H1 (cell line): Measurements from ENCODE around the gene NEK3.
"Not testable (repeated sequence)": the region's sequence is repeated elsewhere in the genome, so short reads cannot be mapped to it uniquely, and the experiment has no call there.

Experiments
- ATF3 ChIP-seq: IDR thresholded peaks from 2 replicates; pipeline ENCODE4 v1.6.1; 2011; ENCODE audit warnings: low read depth, mild to moderate bottlenecking, low read length; ENCODE audit not compliant: insufficient read depth
- CHD2 ChIP-seq: IDR thresholded peaks from 2 replicates; pipeline ENCODE4 v1.6.1; 2012; ENCODE audit warnings: low read length, improper control_type of control experiment
- EZH2 ChIP-seq: fragments of 200-600 bp; sonication (generic); IDR thresholded peaks from 2 replicates; pipeline ENCODE4 v1.7.1; 2012; ENCODE audit warnings: low read depth, mild to moderate bottlenecking, moderate library complexity, low read length, inconsistent platforms; ENCODE audit not compliant: severe bottlenecking
- HDAC6 ChIP-seq: IDR thresholded peaks from one replicate; pipeline ENCODE4 v1.7.1; 2012; ENCODE audit warnings: low read depth, mild to moderate bottlenecking, inconsistent platforms, low read length, moderate library complexity
- RXRA ChIP-seq: IDR thresholded peaks from 2 replicates; pipeline ENCODE4 v1.6.1; 2011; ENCODE audit warnings: low read depth, mild to moderate bottlenecking, low read length, moderate library complexity; ENCODE audit not compliant: insufficient read depth
- SP2 ChIP-seq: IDR thresholded peaks from 2 replicates; pipeline ENCODE4 v1.6.1; 2012; ENCODE audit warnings: mild to moderate bottlenecking, low read length, inconsistent platforms

- not testable (repeated sequence) for TF ChIP-seq EZH2, ATF3, SP2, CHD2, RXRA, HDAC6
These were observed 43.1 kb upstream of the NEK3 start for GRCh38 chr13:52202506-52202905.
